Activated T-helper 2 cell treated with anti-CD3 and anti-CD28 coated beads, Interferon-gamma antibody, Interleukin-2, Interleukin-4, amounts not matched to agents 10 μg/mL and 5 μg/mL and 100 μg/mL, durations not matched to agents 14 hours and 24 hours and 36 hours (primary cell): ENCODE measurements around the gene MED19. TPM values are rescaled to one million over a fixed set of nuclear protein-coding genes. Genes with fewer than 3 reads are reported as not detected.
"Not testable (repeated sequence)": the region's sequence is repeated elsewhere in the genome, so short reads cannot be mapped to it uniquely, and the experiment has no call there.

ENCODE experiments used
- DNase-seq: peaks from one replicate; pipeline ENCODE4 v3.0.0; 2021; ENCODE audit warnings: low spot score
- H3K27ac Mint-ChIP-seq: one replicate; pipeline ENCODE4 v1.8.0; 2021; ENCODE audit warnings: mixed read lengths
- H3K27me3 Mint-ChIP-seq: one replicate; pipeline ENCODE4 v1.8.0; 2021; ENCODE audit warnings: low read depth, mixed read lengths
- H3K36me3 Mint-ChIP-seq: one replicate; pipeline ENCODE4 v1.8.0; 2021; ENCODE audit warnings: low read depth, mixed read lengths
- H3K4me1 Mint-ChIP-seq: one replicate; pipeline ENCODE4 v1.8.0; 2021; ENCODE audit warnings: low read depth, mixed read lengths
- H3K4me3 Mint-ChIP-seq: one replicate; pipeline ENCODE4 v1.8.0; 2021; ENCODE audit warnings: low read depth, mild to moderate bottlenecking, moderate library complexity, mixed read lengths
- H3K9me3 Mint-ChIP-seq: one replicate; pipeline ENCODE4 v1.8.0; 2021; ENCODE audit warnings: mixed read lengths
- intact Hi-C: fragments of 100-400 bp; cut with micrococcal nuclease; formaldehyde crosslinking; loops from one replicate; pipeline ENCODE4 v1.15.1; 2023
- total RNA-seq: library from RNA; stranded (reverse); gene quantifications from 2 replicates; pipeline ENCODE4 v1.2.3, GENCODE V29; 2022

MED19 gene
- total RNA-seq, 1 donor from 2014 or later = 14.1 TPM

DNA sequence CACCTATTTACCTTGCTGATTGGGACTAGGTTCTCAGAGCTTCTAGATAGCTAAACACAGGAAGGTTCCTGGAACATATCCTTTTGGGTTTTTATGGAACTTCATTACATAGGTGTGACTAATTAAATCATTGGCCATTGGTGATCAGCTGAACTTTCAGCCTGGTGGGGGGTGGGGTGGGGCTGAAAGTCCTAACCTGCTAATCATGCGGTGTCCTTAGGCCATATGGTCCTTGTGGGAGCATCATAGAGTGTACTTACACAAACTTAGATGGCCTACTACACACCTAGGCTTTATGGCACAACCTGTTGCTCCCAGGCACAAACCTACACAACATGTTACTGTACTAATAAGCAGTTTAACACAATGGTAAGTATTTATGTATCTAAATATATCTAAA lies 20.6 kb upstream of the MED19 start:
- no peaks in the 10 kb centered on the region for H3K27me3 Mint-ChIP-seq
- peaks cover 23% of the 10 kb centered on the region for H3K36me3 Mint-ChIP-seq
- H3K9me3 Mint-ChIP-seq = no peaks in the 10 kb centered on the region
- no peak for DNase-seq
- intact Hi-C loops = no loop called here
- no peak overlapping the region for H3K27ac Mint-ChIP-seq
- no peak overlapping the region for H3K4me3 Mint-ChIP-seq
- H3K4me1 Mint-ChIP-seq = peaks cover 15% of the 10 kb centered on the region

DNA sequence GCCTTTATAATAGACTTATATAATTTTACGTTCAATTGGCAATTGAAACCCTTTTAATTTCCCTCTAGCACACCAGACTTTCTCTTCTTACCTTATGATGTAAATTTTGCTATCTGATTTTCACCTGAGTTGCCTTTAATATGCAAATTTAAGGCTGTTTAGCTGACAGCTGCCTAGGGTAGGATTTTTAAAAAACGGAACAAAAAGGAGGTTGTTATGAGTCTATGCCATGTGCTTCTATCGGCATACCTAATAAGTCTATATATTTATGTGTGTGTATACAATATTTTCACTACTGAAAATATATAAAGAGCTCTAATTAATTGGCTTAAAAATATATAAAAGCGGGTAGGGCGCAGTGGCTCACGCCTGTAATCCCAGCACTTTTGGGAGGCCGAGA lies 17.5 kb upstream of the MED19 start:
- H3K9me3 Mint-ChIP-seq = no peaks in the 10 kb centered on the region

GRCh38 chr11:57728829-57729228 lies 16.8 kb upstream of the MED19 start:
- no peak overlapping the region for H3K27ac Mint-ChIP-seq

More for the DNA sequence above, 17.5 kb upstream of the MED19 start:
- H3K27ac Mint-ChIP-seq = no peak overlapping the region
- no peak for DNase-seq
- intact Hi-C loops = no loop called here
- H3K27me3 Mint-ChIP-seq = no peaks in the 10 kb centered on the region
- peaks cover 5% of the 10 kb centered on the region for H3K4me1 Mint-ChIP-seq
- peaks cover 7% of the 10 kb centered on the region for H3K36me3 Mint-ChIP-seq
- no peak overlapping the region for H3K4me3 Mint-ChIP-seq

GRCh38 chr11:57727185-57727584 lies 15.2 kb upstream of the MED19 start:
- Mint-ChIP-seq H3K27ac (no peak overlapping the region), H3K27me3 (no peaks in the 10 kb centered on the region), H3K36me3 (peaks cover 3% of the 10 kb centered on the region), H3K9me3 (no peaks in the 10 kb centered on the region), H3K4me3 (no peak overlapping the region), H3K4me1 (peaks cover 5% of the 10 kb centered on the region)
- intact Hi-C loops = no loop called here
- no peak for DNase-seq

More at GRCh38 chr11:57728829-57729228, 16.8 kb upstream of the MED19 start:
- peaks cover 3% of the 10 kb centered on the region for H3K36me3 Mint-ChIP-seq
- intact Hi-C loops = no loop called here
- H3K27me3 Mint-ChIP-seq = no peaks in the 10 kb centered on the region
- no peak overlapping the region for H3K4me3 Mint-ChIP-seq
- DNase-seq = no peak
- no peaks in the 10 kb centered on the region for H3K9me3 Mint-ChIP-seq
- peaks cover 5% of the 10 kb centered on the region for H3K4me1 Mint-ChIP-seq

DNA sequence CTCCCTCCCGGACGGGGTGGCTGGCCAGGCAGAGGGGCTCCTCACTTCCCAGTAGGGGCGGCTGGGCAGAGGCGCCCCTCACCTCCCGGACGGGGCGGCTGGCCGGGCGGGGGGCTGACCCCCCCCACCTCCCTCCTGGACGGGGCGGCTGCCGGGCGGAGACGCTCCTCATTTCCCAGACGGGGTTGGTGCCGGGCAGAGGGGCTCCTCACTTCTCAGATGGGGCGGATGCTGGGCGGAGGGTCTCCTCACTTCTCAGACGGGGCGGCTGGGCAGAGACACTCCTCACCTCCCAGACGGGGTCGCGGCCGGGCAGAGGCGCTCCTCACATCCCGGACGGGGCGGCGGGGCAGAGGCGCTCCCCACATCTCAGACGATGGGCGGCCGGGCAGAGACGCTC lies 4.7 kb upstream of the MED19 start:
- DNase-seq, H3K4me3 Mint-ChIP-seq, H3K9me3 Mint-ChIP-seq, H3K27me3 Mint-ChIP-seq, H3K27ac Mint-ChIP-seq: not testable (repeated sequence)
- Mint-ChIP-seq H3K4me1 (peaks cover 13% of the 10 kb centered on the region), H3K36me3 (peaks cover 39% of the 10 kb centered on the region)
- intact Hi-C loops = loop anchor here (10.0 kb wide), 1 partner anchor 1838 kb away; no protein-coding TSS in a partner anchor

GRCh38 chr11:57713835-57714234 lies 1.8 kb upstream of the MED19 start:
- H3K27ac Mint-ChIP-seq = no peak overlapping the region
- no peak for DNase-seq
- intact Hi-C loops = loop anchor here (2.0 to 10.0 kb wide), 2 partner anchors 87 to 1841 kb away; no protein-coding TSS in a partner anchor
- no peaks in the 10 kb centered on the region for H3K27me3 Mint-ChIP-seq
- peaks cover 28% of the 10 kb centered on the region for H3K4me1 Mint-ChIP-seq
- H3K9me3 Mint-ChIP-seq = no peaks in the 10 kb centered on the region
- H3K4me3 Mint-ChIP-seq = peak overlapping the region; percentile 99
- H3K36me3 Mint-ChIP-seq = peaks cover 30% of the 10 kb centered on the region

- Mint-ChIP-seq H3K36me3 (peaks cover 27% of the 10 kb centered on the region), H3K9me3 (no peaks in the 10 kb centered on the region), H3K27me3 (no peaks in the 10 kb centered on the region), H3K27ac (peak within 1 kb of the TSS; percentile 94), H3K4me1 (peaks cover 35% of the 10 kb centered on the region), H3K4me3 (peak within 1 kb of the TSS; percentile 99)
- peak; percentile 90 for DNase-seq
- intact Hi-C loops = loop anchor here (1.0 to 10.0 kb wide), 9 partner anchors 29 to 1842 kb away; partner anchors contain the start of genes CLP1, SELENOH and TIMM10
Measured at GRCh38 chr11:57712256-57713150, 488 bp upstream of the MED19 start, which contains the start of gene TMX2. TSS of gene TMX2 (plus strand) at chr11:57712593. CDS start at chr11:57712619, 26 bp downstream.

DNA sequence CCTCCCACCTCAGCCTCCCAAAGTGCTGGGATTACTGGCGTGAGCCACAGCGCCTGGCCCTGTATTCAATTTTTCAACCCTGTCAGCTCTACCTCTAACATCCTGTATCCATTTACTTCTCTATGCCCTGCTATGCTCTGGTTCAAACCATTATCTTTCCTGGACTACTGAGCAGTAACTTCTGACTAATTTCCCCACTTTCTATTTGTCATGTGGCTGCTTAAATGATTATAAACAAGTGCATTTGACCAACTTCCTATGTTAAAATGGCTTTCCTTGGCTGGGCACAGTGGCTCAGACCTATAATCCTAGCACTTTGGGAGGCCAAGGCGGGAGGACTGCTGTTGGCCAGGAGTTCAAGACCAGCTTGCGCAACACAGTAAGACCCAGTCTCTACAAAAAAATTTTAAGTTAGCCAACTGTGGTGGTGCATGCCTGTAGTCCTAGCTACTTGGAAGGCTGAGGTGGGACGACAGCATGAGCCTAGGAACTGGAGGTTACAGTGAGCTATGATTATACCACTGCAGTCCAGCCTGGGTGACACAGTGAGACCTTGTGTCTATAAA lies 2.1 kb downstream of the MED19 start:
- Mint-ChIP-seq H3K9me3 (no peaks in the 10 kb centered on the region), H3K4me3 (no peak overlapping the region), H3K4me1 (peaks cover 35% of the 10 kb centered on the region), H3K27me3 (no peaks in the 10 kb centered on the region), H3K27ac (peak overlapping the region; percentile 14), H3K36me3 (peaks cover 31% of the 10 kb centered on the region)
- no peak for DNase-seq
- intact Hi-C loops = loop anchor here (10.0 kb wide), 1 partner anchor 1845 kb away; no protein-coding TSS in a partner anchor

DNA sequence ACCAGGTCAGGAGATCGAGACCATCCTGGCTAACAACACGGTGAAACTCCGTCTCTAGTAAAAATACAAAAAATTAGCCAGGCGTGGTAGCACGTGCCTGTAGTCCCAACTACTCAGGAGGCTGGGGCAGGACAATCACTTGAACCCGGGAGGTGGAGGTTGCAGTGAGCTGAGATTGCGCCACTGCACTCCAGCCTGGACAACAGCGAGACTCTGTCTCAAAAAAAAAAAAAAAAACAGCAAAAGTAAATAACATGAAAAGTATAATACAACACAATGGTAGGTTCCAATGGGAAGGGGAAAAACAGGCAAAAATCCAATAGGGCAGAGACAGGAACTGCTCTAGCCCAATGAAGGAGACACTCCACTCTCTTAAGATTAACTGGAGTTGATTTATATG lies 6.6 kb downstream of the MED19 start:
- Mint-ChIP-seq H3K4me1 (peaks cover 12% of the 10 kb centered on the region), H3K36me3 (peaks cover 42% of the 10 kb centered on the region)
- H3K4me3 Mint-ChIP-seq, intact Hi-C loops, H3K9me3 Mint-ChIP-seq, DNase-seq, H3K27ac Mint-ChIP-seq, H3K27me3 Mint-ChIP-seq: not testable (repeated sequence)

- DNase-seq = no peak
- intact Hi-C loops = no loop called here
- Mint-ChIP-seq H3K4me3 (no peak overlapping the region), H3K9me3 (no peaks in the 10 kb centered on the region), H3K36me3 (peaks cover 45% of the 10 kb centered on the region), H3K27me3 (no peaks in the 10 kb centered on the region), H3K27ac (no peak overlapping the region), H3K4me1 (peaks cover 10% of the 10 kb centered on the region)
Measured at GRCh38 chr11:57704932-57705331, 7.1 kb downstream of the MED19 start.

GRCh38 chr11:57703341-57703740 lies 8.7 kb downstream of the MED19 start:
- H3K36me3 Mint-ChIP-seq = peaks cover 56% of the 10 kb centered on the region
- no peak overlapping the region for H3K4me3 Mint-ChIP-seq
- intact Hi-C loops = no loop called here
- no peaks in the 10 kb centered on the region for H3K27me3 Mint-ChIP-seq
- H3K9me3 Mint-ChIP-seq = no peaks in the 10 kb centered on the region
- no peak overlapping the region for H3K27ac Mint-ChIP-seq
- peaks cover 3% of the 10 kb centered on the region for H3K4me1 Mint-ChIP-seq
- DNase-seq = no peak

GRCh38 chr11:57700425-57700824 lies 11.6 kb downstream of the MED19 start:
- Mint-ChIP-seq H3K9me3 (no peaks in the 10 kb centered on the region), H3K4me3 (no peak overlapping the region), H3K4me1 (no peaks in the 10 kb centered on the region), H3K27ac (no peak overlapping the region), H3K27me3 (no peaks in the 10 kb centered on the region), H3K36me3 (peaks cover 63% of the 10 kb centered on the region)
- DNase-seq = no peak
- intact Hi-C loops = no loop called here

GRCh38 chr11:57699813-57700212 lies 12.2 kb downstream of the MED19 start:
- Mint-ChIP-seq H3K4me3 (no peak overlapping the region), H3K27me3 (no peaks in the 10 kb centered on the region), H3K36me3 (peaks cover 64% of the 10 kb centered on the region), H3K4me1 (no peaks in the 10 kb centered on the region), H3K9me3 (no peaks in the 10 kb centered on the region), H3K27ac (no peak overlapping the region)
- intact Hi-C loops = no loop called here
- no peak for DNase-seq
